SU-DHL-6 (cell line): ENCODE results near the gene RALGPS1.

Source experiments
- H2AFZ ChIP-seq: fragments of 200-600 bp; sonication (generic); 2 replicates; pipeline ENCODE4 v1.6.1; 2014; ENCODE audit warnings: low read depth, mild to moderate bottlenecking, moderate library complexity, mixed read lengths, antibody characterized with exemption, low read length; ENCODE audit not compliant: severe bottlenecking
- H3F3A ChIP-seq: fragments of 200-600 bp; shearing (Covaris generic); 2 replicates; pipeline ENCODE4 v1.6.0; 2016; ENCODE audit warnings: antibody characterized with exemption, mild to moderate bottlenecking; ENCODE audit not compliant: insufficient read depth
- H3K27ac ChIP-seq: fragments of 200-600 bp; sonication (generic); 2 replicates; pipeline ENCODE4 v1.5.1; 2016; ENCODE audit warnings: low read depth, mild to moderate bottlenecking, low read length, moderate library complexity, mixed read lengths
- H3K27me3 ChIP-seq: fragments of 200-600 bp; sonication (generic), shearing (Covaris generic); 2 replicates; pipeline ENCODE4 v1.6.0; 2014; ENCODE audit warnings: mild to moderate bottlenecking, low read length
- H3K36me3 ChIP-seq: fragments of 200-600 bp; sonication (generic); 2 replicates; pipeline ENCODE4 v1.6.1; 2014; ENCODE audit warnings: mild to moderate bottlenecking, low read length, mixed read lengths
- H3K4me2 ChIP-seq: fragments of 300-600, 200-600 bp; shearing (Covaris generic), sonication (generic); 2 replicates; pipeline ENCODE4 v1.6.0; 2014; ENCODE audit warnings: low read length, low read depth, mild to moderate bottlenecking; ENCODE audit not compliant: poor library complexity, severe bottlenecking
- H3K4me3 ChIP-seq: fragments of 200-600 bp; sonication (generic); 2 replicates; pipeline ENCODE4 v1.5.1; 2014; ENCODE audit warnings: antibody characterized with exemption, low read length, mild to moderate bottlenecking, mixed read lengths; ENCODE audit not compliant: insufficient read depth, poor library complexity, severe bottlenecking
- H3K79me2 ChIP-seq: fragments of 200-600 bp; sonication (generic); 2 replicates; pipeline ENCODE4 v1.6.1; 2014; ENCODE audit warnings: mild to moderate bottlenecking, low read length, moderate library complexity; ENCODE audit not compliant: insufficient read depth
- H3K9ac ChIP-seq: fragments of 200-600 bp; sonication (generic); 2 replicates; pipeline ENCODE4 v1.7.0; 2014; ENCODE audit warnings: mild to moderate bottlenecking, low read length
- H3K9me2 ChIP-seq: fragments of 200-600 bp; sonication (generic); replicated peaks from 2 replicates; pipeline ENCODE4 v1.6.1; 2014; ENCODE audit warnings: low read length; ENCODE audit not compliant: insufficient read depth
- H3K9me3 ChIP-seq: fragments of 200-600 bp; sonication (generic); 2 replicates; pipeline ENCODE4 v1.6.1; 2014; ENCODE audit warnings: low read length, mixed read lengths; ENCODE audit not compliant: insufficient read depth
- H4K20me1 ChIP-seq: fragments of 200-600 bp; sonication (generic); 2 replicates; pipeline ENCODE4 v1.6.1; 2014; ENCODE audit warnings: low read depth, mild to moderate bottlenecking, antibody characterized with exemption, low read length, moderate library complexity, mixed read lengths
- CTCF ChIP-seq: fragments of 200-600 bp; sonication (generic); IDR thresholded peaks from one replicate; pipeline ENCODE4 v1.5.1; 2017; ENCODE audit warnings: antibody characterized with exemption, mild to moderate bottlenecking, low read length, moderate library complexity; ENCODE audit not compliant: insufficient read depth, poor library complexity, severe bottlenecking
- EZH2phosphoT487 ChIP-seq: fragments of 200-600 bp; sonication (generic), shearing (Covaris generic); conservative IDR thresholded peaks from 2 replicates; pipeline ENCODE4 v1.6.1; 2018; ENCODE audit warnings: mild to moderate bottlenecking, antibody characterized with exemption, low read length, moderate library complexity, mixed read lengths

RALGPS1 gene

GRCh38 chr9:127092041-127092608 is 177.5 kb downstream of the RALGPS1 start:
- TF ChIP-seq CTCF (no peak), EZH2phosphoT487 (no peak)
- Histone ChIP-seq H3K9me3 (no peaks in the 10 kb centered on the region), H3K9me2 (no peaks in the 10 kb centered on the region), H3K9ac (no peak overlapping the region), H3K27ac (no peak overlapping the region), H3K4me2 (no peak overlapping the region), H3K4me3 (no peak overlapping the region), H4K20me1 (no peaks in the 10 kb centered on the region), H2AFZ (no peak overlapping the region), H3K27me3 (no peaks in the 10 kb centered on the region), H3K79me2 (no peaks in the 10 kb centered on the region), H3K36me3 (no peaks in the 10 kb centered on the region), H3F3A (no peaks in the 10 kb centered on the region)

GRCh38 chr9:127093319-127094020 is 178.9 kb downstream of the RALGPS1 start:
- Histone ChIP-seq H2AFZ (no peak overlapping the region), H3K4me2 (no peak overlapping the region), H4K20me1 (no peaks in the 10 kb centered on the region), H3K4me3 (no peak overlapping the region), H3K9ac (no peak overlapping the region), H3K36me3 (no peaks in the 10 kb centered on the region), H3K9me2 (no peaks in the 10 kb centered on the region), H3K9me3 (no peaks in the 10 kb centered on the region), H3K79me2 (no peaks in the 10 kb centered on the region), H3F3A (no peaks in the 10 kb centered on the region), H3K27ac (no peak overlapping the region), H3K27me3 (no peaks in the 10 kb centered on the region)
- no peak for TF ChIP-seq CTCF
- TF ChIP-seq EZH2phosphoT487: no peak

GRCh38 chr9:127095411-127095810 is 180.8 kb downstream of the RALGPS1 start:
- Histone ChIP-seq H3K9ac (no peak overlapping the region), H3K27ac (no peak overlapping the region), H3K4me3 (no peak overlapping the region), H3F3A (no peaks in the 10 kb centered on the region), H3K36me3 (no peaks in the 10 kb centered on the region), H4K20me1 (no peaks in the 10 kb centered on the region), H3K79me2 (no peaks in the 10 kb centered on the region), H3K4me2 (no peak overlapping the region), H3K27me3 (no peaks in the 10 kb centered on the region), H3K9me2 (no peaks in the 10 kb centered on the region), H2AFZ (no peak overlapping the region), H3K9me3 (no peaks in the 10 kb centered on the region)
- TF ChIP-seq EZH2phosphoT487 (no peak), CTCF (no peak)
